HL-60 (cell line): ENCODE data around the gene EMC9.

Experiments
- DNase-seq, 2 experiments: peaks; one replicate each; pipeline ENCODE4 v3.0.0-alpha.2; 2010 to 2020; ENCODE audit warnings: low read depth in 1 of 2, low spot score in 1 of 2
- H3K27ac ChIP-seq: fragments of 250-450 bp; sonication (Bioruptor Pico); replicated peaks from 2 replicates; pipeline ENCODE4 v1.5.1; 2020; ENCODE audit warnings: mild to moderate bottlenecking, moderate library complexity
- H3K27me3 ChIP-seq: fragments of 250-450 bp; sonication (Bioruptor Pico); 2 replicates; pipeline ENCODE4 v1.5.1; 2021; ENCODE audit warnings: mild to moderate bottlenecking, moderate library complexity; ENCODE audit not compliant: insufficient read depth, poor library complexity, severe bottlenecking
- H3K4me3 ChIP-seq: replicated peaks from 2 replicates; pipeline ENCODE4 v1.5.1; 2011; ENCODE audit warnings: mild to moderate bottlenecking, control low read depth, low read length; ENCODE audit not compliant: insufficient read depth
- GABPA ChIP-seq: IDR thresholded peaks from 2 replicates; pipeline ENCODE4 v1.6.1; 2012; ENCODE audit warnings: low read depth
- POLR2AphosphoS5 ChIP-seq: IDR thresholded peaks from 2 replicates; pipeline ENCODE4 v1.6.1; 2012; ENCODE audit warnings: low read depth
- SPI1 ChIP-seq: IDR thresholded peaks from 2 replicates; pipeline ENCODE4 v1.6.1; 2012; ENCODE audit warnings: low read depth, mild to moderate bottlenecking, borderline replicate concordance
- TF ChIP-seq, protein P1 (sequence below): IDR thresholded peaks from one replicate; pipeline ENCODE4 v1.5.1; 2011; ENCODE audit warnings: low read length, control low read depth, inconsistent platforms; ENCODE audit not compliant: insufficient read depth
- TF ChIP-seq, protein P2 (sequence below): IDR thresholded peaks from 2 replicates; pipeline ENCODE4 v1.6.1; 2012; ENCODE audit warnings: low read depth; ENCODE audit not compliant: insufficient replicate concordance

The EMC9 gene

DNA sequence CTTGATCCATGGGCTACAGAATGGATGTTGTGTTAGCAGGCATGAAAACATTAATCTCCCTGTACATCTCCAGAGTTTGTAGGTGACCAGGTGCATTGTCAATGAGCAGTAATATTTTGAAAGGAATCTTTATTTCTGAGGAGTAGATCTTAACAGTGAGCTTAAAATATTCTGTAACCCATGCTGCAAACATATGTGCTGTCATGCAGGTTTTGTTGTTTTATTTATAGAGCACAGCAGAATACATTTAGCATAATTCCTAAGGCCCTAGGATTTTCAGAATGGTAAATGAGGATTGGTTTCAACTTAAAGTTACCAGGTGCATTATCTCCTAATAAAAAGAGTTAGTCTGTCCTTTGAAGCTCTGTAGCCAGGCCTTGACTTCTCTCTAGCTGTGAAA, 14.5 kb downstream of the EMC9 start:
- no peak overlapping the region for H3K27ac ChIP-seq
- TF ChIP-seq GABPA (no peak), POLR2AphosphoS5 (no peak), SPI1 (no peak)
- TF ChIP-seq, protein P1, sequence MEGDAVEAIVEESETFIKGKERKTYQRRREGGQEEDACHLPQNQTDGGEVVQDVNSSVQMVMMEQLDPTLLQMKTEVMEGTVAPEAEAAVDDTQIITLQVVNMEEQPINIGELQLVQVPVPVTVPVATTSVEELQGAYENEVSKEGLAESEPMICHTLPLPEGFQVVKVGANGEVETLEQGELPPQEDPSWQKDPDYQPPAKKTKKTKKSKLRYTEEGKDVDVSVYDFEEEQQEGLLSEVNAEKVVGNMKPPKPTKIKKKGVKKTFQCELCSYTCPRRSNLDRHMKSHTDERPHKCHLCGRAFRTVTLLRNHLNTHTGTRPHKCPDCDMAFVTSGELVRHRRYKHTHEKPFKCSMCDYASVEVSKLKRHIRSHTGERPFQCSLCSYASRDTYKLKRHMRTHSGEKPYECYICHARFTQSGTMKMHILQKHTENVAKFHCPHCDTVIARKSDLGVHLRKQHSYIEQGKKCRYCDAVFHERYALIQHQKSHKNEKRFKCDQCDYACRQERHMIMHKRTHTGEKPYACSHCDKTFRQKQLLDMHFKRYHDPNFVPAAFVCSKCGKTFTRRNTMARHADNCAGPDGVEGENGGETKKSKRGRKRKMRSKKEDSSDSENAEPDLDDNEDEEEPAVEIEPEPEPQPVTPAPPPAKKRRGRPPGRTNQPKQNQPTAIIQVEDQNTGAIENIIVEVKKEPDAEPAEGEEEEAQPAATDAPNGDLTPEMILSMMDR: no peak
- TF ChIP-seq, protein P2, sequence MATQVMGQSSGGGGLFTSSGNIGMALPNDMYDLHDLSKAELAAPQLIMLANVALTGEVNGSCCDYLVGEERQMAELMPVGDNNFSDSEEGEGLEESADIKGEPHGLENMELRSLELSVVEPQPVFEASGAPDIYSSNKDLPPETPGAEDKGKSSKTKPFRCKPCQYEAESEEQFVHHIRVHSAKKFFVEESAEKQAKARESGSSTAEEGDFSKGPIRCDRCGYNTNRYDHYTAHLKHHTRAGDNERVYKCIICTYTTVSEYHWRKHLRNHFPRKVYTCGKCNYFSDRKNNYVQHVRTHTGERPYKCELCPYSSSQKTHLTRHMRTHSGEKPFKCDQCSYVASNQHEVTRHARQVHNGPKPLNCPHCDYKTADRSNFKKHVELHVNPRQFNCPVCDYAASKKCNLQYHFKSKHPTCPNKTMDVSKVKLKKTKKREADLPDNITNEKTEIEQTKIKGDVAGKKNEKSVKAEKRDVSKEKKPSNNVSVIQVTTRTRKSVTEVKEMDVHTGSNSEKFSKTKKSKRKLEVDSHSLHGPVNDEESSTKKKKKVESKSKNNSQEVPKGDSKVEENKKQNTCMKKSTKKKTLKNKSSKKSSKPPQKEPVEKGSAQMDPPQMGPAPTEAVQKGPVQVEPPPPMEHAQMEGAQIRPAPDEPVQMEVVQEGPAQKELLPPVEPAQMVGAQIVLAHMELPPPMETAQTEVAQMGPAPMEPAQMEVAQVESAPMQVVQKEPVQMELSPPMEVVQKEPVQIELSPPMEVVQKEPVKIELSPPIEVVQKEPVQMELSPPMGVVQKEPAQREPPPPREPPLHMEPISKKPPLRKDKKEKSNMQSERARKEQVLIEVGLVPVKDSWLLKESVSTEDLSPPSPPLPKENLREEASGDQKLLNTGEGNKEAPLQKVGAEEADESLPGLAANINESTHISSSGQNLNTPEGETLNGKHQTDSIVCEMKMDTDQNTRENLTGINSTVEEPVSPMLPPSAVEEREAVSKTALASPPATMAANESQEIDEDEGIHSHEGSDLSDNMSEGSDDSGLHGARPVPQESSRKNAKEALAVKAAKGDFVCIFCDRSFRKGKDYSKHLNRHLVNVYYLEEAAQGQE: no peak
- DNase-seq: no peak

DNA sequence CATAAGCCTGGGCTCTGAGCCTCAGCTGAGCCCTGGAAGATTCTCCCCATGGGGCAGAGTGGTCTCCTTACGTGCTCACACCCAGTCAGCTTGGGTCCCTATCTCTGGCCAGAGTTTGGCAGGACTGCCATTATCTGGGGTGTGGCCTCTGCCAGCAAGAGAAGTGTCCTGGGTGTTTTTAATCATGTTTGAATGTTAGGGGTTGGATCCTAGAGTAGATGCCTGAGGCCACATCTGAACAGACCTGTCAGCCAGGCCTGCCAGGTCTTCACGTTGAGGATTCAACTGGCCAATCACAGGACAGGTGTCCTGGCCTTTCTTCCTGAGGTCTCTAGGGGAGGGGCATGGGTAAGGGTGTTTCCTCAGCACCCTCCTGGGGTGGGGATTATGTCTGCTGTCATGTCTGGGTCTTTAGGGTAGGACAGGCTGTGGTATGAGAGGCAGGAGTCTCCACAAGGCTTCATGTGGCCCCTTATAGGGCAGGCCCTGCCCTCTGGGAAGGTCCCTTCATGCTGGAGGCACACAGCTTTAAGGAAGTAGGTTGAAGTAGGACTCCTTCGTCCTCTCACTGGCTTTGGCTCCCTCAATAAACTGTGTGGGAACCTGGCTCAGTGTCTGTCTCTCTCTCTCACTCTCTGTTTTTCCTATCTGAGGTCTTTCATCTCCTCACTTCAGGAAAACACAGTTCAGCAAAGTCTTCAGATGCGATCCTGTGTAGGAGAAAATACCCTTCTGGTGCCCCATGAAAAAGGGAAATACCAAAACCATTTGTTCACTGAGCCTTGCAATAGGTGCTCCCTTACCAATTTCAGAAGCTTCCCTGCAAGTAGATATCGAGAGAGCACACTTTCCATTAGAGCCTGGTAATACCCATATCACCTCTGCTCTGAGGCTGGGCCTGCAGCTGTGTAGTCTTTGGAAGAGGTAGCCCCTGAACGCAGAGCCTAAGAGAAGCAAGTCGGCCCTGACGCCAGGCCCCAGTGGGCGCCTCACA, 17.7 kb downstream of the EMC9 start:
- H3K4me3 ChIP-seq: no peak overlapping the region
- H3K27me3 ChIP-seq: no peaks in the 10 kb centered on the region
- peak in 1 of 2 experiments; percentile 3 for DNase-seq
- peak overlapping the region; percentile 26; the same call in 1 of the 2 replicates for H3K27ac ChIP-seq
- no peak for TF ChIP-seq GABPA
- no peak for TF ChIP-seq SPI1
- TF ChIP-seq, protein P2: no peak
- TF ChIP-seq, protein P1: no peak
- no peak for TF ChIP-seq POLR2AphosphoS5

More for the DNA sequence above, 14.5 kb downstream of the EMC9 start:
- no peaks in the 10 kb centered on the region for H3K27me3 ChIP-seq
- no peak overlapping the region for H3K4me3 ChIP-seq

DNA sequence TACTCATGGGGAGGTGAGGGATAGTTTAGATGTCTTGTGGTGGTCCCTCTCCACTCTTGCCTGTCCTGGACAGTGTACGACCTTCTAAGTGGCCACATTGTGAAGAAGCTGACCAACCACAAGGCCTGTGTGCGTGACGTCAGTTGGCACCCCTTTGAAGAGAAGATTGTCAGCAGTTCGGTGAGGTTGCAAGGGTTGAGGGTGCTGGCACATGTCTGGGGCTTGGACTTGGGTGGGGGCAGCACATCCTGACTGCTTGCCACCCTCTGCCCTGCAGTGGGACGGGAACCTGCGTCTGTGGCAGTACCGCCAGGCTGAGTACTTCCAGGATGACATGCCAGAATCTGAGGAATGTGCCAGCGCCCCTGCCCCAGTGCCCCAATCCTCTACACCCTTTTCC, 18.5 kb downstream of the EMC9 start:
- TF ChIP-seq, protein P2: no peak
- 0 out of 2 replicates have a peak, but pooled peaks have one; percentile 16 for TF ChIP-seq POLR2AphosphoS5
- no peak for TF ChIP-seq SPI1
- Histone ChIP-seq H3K4me3 (no peak overlapping the region), H3K27me3 (no peaks in the 10 kb centered on the region), H3K27ac (no peak overlapping the region)
- no peak for DNase-seq
